ENCODE results near the gene KLHL18. TPM values are rescaled to one million over a fixed set of nuclear protein-coding genes. Genes with fewer than 3 reads are reported as not detected.
"Not testable (repeated sequence)": the region's sequence is repeated elsewhere in the genome, so short reads cannot be mapped to it uniquely, and the experiment has no call there.

KLHL18 gene
- total and polyA plus RNA-seq, 4 donors = 13.4 to 27.5 (median 17.9) TPM

DNA sequence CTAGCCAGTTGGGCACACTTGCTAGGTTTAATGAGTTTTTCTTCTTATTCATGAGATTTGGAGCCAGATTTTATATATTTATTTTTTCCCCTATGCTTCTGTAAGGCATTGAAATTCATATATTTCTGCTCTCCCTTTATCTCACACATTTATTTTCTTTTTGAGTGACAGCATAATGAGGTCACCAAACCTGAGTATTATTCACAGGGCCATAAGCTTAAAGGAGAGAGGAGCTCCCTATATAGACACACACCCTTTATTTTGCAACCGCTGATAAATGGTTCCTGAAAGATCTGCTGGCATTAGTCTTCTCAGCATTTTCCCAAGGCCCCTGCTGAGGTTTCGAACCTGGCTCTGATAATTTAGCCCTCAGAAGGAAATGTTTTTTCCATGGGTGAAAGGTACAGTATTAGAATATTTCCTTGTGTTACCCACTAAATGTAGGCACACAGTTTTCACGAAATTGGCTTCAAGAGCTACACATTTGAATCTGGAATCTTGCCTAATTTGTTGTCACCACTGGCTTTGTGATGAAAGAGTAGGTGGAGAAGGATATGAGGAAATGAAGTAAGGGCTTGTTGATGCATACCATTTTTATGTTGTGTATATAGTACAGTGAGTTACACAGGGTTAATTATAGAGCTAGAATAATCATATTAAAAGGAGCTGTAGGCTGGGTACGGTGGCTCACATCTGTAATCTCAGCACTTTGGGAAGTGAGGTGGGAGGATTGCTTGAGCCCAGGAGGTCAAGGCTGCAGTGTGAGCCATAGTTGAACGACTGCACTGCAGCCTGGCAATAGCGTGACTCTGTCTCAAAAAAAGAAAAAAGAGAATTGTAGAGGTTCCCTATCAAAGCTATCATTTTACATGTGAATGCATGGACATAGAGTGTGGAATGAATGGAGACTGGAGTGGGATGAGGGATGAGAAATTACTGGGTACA is 6.5 kb downstream of the KLHL18 start:
- Histone ChIP-seq H3K9ac (ENCODE audit: insufficient read depth in 1 of 2, low read length in 2 of 2) (no peak overlapping the region), H3K27ac (ENCODE audit: low read depth in 1 of 2, low read length in 1 of 2) (no peak overlapping the region), H3K9me3 (ENCODE audit: control insufficient read depth in 4 of 4, insufficient read depth in 3 of 4, low read length in 3 of 4) (no peaks in the 10 kb centered on the region), H3K4me3 (no peak overlapping the region), H3K36me3 (ENCODE audit: control insufficient read depth in 4 of 4, insufficient read depth in 4 of 4, low read length in 4 of 4) (peaks cover 3 to 7% (median 6%) of the 10 kb centered on the region in 4 donors), H3K4me1 (ENCODE audit: control insufficient read depth in 5 of 5, insufficient read depth in 5 of 5, low read length in 5 of 5) (peaks cover 0 to 4% (median 0%) of the 10 kb centered on the region in 5 donors), H3K27me3 (ENCODE audit: control insufficient read depth in 3 of 3, insufficient read depth in 3 of 3, low read length in 2 of 3) (no peaks in the 10 kb centered on the region)
- DNase-seq = no peak
- WGBS, 2 donors = 41 to 70% methylated on average over 6 of the region's 6 CpGs
- TF ChIP-seq, protein P1, sequence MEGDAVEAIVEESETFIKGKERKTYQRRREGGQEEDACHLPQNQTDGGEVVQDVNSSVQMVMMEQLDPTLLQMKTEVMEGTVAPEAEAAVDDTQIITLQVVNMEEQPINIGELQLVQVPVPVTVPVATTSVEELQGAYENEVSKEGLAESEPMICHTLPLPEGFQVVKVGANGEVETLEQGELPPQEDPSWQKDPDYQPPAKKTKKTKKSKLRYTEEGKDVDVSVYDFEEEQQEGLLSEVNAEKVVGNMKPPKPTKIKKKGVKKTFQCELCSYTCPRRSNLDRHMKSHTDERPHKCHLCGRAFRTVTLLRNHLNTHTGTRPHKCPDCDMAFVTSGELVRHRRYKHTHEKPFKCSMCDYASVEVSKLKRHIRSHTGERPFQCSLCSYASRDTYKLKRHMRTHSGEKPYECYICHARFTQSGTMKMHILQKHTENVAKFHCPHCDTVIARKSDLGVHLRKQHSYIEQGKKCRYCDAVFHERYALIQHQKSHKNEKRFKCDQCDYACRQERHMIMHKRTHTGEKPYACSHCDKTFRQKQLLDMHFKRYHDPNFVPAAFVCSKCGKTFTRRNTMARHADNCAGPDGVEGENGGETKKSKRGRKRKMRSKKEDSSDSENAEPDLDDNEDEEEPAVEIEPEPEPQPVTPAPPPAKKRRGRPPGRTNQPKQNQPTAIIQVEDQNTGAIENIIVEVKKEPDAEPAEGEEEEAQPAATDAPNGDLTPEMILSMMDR (IDR thresholded peaks at IDR 0.05; ENCODE audit: control extremely low read depth, extremely low read depth) = no peak
- no peak for ATAC-seq (ENCODE audit: insufficient read depth, low FRiP score)

DNA sequence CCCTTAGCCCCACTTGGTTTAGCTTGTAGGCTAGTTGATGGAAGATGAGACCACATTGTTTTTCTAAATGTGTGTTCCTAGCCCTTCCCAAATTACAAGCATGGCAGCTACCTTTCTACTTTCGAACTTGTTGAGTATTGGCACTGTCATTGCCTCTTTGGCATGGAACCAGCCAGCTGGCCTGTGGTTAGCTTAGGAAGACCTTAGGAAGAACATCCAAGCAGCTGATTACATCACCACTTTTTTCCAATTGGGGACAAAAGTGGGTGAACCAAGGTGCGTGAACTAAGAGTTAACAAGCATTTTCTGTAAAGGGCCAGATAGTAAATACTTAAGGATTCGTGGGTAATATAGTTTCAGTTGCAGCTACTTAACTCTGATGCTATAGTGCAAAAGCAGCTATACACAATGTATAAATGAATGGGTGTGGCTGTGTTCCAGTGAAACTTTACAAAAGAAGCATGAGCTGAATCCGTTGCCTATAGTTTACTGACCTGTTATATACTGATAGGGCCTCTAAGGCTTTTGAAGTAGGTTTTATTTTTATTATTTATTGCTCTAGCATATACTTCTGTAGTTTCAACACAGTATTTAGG is 8.5 kb downstream of the KLHL18 start:
- no peak for DNase-seq
- TF ChIP-seq, protein P1 (IDR thresholded peaks at IDR 0.05; ENCODE audit: control extremely low read depth, extremely low read depth) = no peak
- Histone ChIP-seq H3K9me3 (ENCODE audit: control insufficient read depth in 4 of 4, insufficient read depth in 3 of 4, low read length in 3 of 4) (no peaks in the 10 kb centered on the region), H3K4me1 (ENCODE audit: control insufficient read depth in 5 of 5, insufficient read depth in 5 of 5, low read length in 5 of 5) (peaks cover 0 to 3% (median 0%) of the 10 kb centered on the region in 5 donors), H3K27me3 (ENCODE audit: control insufficient read depth in 3 of 3, insufficient read depth in 3 of 3, low read length in 2 of 3) (no peaks in the 10 kb centered on the region), H3K4me3 (no peak overlapping the region), H3K9ac (ENCODE audit: insufficient read depth in 1 of 2, low read length in 2 of 2) (no peak overlapping the region), H3K27ac (ENCODE audit: low read depth in 1 of 2, low read length in 1 of 2) (no peak overlapping the region), H3K36me3 (ENCODE audit: control insufficient read depth in 4 of 4, insufficient read depth in 4 of 4, low read length in 4 of 4) (peaks cover 3 to 7% (median 7%) of the 10 kb centered on the region in 4 donors)
- 81 to 87% methylated on average over 4 of the region's 4 CpGs for WGBS, 2 donors
- ATAC-seq (ENCODE audit: insufficient read depth, low FRiP score) = no peak

DNA sequence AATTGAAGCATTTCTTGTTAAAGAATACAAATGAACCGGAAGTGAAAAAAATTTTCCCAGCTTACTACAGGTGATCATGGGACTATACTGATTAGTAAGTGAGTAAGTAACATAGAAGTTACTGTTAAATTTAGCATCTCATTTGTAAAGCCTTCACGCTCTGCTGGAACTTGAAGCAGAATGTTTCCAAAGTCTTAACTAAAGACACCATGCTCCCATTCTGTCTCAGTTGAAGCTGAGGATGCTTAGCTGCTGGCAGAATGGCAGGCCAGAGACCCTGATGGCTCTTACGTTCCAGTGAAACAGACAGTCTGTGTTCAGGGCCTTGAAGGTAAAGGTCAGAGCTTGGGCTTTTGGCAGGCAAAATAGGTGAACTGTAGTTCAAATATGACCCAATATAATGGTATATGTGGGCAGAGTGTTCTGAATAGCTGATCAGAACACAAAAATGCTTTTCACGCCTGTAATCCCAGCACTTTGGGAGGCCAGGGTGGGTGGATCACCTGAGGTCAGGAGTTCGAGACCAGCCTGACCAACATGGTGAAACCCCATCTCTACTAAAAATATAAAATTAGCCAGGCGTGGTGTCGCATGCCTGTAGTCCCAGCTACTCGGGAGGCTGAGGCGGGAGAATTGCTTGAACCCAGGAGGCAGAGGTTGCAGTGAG is 9.1 kb downstream of the KLHL18 start:
- not testable (repeated sequence) for H3K36me3 ChIP-seq (ENCODE audit: control insufficient read depth in 4 of 4, insufficient read depth in 4 of 4, low read length in 4 of 4); DNase-seq; H3K9me3 ChIP-seq (ENCODE audit: control insufficient read depth in 4 of 4, insufficient read depth in 3 of 4, low read length in 3 of 4); ATAC-seq (ENCODE audit: insufficient read depth, low FRiP score); H3K27me3 ChIP-seq (ENCODE audit: control insufficient read depth in 3 of 3, insufficient read depth in 3 of 3, low read length in 2 of 3); H3K27ac ChIP-seq (ENCODE audit: low read depth in 1 of 2, low read length in 1 of 2); H3K4me1 ChIP-seq (ENCODE audit: control insufficient read depth in 5 of 5, insufficient read depth in 5 of 5, low read length in 5 of 5); H3K9ac ChIP-seq (ENCODE audit: insufficient read depth in 1 of 2, low read length in 2 of 2); H3K4me3 ChIP-seq
- WGBS, 2 donors = 96 to 99% methylated on average over 9 of the region's 9 CpGs

DNA sequence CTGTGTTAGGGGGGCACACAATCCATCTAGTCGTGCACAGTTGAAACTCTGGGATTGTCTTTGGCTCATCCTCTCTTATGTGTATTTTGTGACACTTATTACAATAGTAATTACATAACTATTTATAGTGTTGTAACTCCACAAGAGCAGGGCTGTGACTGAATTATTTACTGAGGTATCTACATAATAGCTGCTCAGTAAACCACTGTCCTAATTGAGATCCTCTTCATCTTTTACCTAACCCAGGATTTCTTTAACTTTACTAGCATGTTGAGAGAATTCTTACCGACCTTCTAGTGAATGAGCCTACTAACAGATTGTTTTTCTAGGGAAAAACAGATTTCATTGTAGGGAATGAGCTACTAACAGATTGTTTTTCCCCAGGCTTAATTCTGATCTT is 11.1 kb downstream of the KLHL18 start:
- Histone ChIP-seq H3K4me3 (no peak overlapping the region), H3K9me3 (ENCODE audit: control insufficient read depth in 4 of 4, insufficient read depth in 3 of 4, low read length in 3 of 4) (no peaks in the 10 kb centered on the region), H3K36me3 (ENCODE audit: control insufficient read depth in 4 of 4, insufficient read depth in 4 of 4, low read length in 4 of 4) (peaks cover 0 to 4% (median 3%) of the 10 kb centered on the region in 4 donors), H3K27me3 (ENCODE audit: control insufficient read depth in 3 of 3, insufficient read depth in 3 of 3, low read length in 2 of 3) (no peaks in the 10 kb centered on the region), H3K4me1 (ENCODE audit: control insufficient read depth in 5 of 5, insufficient read depth in 5 of 5, low read length in 5 of 5) (peaks cover 0 to 4% (median 4%) of the 10 kb centered on the region in 5 donors), H3K9ac (ENCODE audit: insufficient read depth in 1 of 2, low read length in 2 of 2) (peak overlapping the region in 1 of 2 donors; percentile 11), H3K27ac (ENCODE audit: low read depth in 1 of 2, low read length in 1 of 2) (no peak overlapping the region)
- TF ChIP-seq, protein P1 (IDR thresholded peaks at IDR 0.05; ENCODE audit: control extremely low read depth, extremely low read depth) = no peak
- WGBS, 2 donors = 87 to 90% methylated on average over 2 of the region's 2 CpGs
- no peak for DNase-seq
- no peak for ATAC-seq (ENCODE audit: insufficient read depth, low FRiP score)
